Measurements from ENCODE around the gene USB1.

DNA sequence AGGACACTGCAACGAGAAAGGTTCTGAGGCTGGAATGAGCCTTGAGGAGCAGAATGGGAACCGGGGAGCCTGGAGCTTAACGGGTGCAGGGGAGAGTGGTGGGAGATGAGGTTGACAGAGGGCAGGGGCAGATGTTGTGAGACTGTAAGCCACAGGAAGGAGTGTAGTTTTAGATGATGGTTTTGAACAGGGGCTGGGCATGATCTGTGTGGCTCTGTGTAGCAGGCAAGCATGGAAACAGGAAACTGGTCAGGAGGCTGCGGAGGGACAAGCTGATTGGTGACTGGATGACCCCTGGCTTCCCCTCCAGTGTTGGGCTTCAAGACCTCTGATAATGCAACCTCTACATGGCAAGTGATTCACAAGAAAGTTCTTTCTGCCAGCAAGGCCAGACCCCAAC lies 28.9 kb upstream of the USB1 start:
- TF ChIP-seq, protein P1, sequence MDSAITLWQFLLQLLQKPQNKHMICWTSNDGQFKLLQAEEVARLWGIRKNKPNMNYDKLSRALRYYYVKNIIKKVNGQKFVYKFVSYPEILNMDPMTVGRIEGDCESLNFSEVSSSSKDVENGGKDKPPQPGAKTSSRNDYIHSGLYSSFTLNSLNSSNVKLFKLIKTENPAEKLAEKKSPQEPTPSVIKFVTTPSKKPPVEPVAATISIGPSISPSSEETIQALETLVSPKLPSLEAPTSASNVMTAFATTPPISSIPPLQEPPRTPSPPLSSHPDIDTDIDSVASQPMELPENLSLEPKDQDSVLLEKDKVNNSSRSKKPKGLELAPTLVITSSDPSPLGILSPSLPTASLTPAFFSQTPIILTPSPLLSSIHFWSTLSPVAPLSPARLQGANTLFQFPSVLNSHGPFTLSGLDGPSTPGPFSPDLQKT (IDR thresholded peaks at IDR 0.05; ENCODE audit: borderline replicate concordance, low read depth, low read length), result no peak
- TF ChIP-seq, protein P2, sequence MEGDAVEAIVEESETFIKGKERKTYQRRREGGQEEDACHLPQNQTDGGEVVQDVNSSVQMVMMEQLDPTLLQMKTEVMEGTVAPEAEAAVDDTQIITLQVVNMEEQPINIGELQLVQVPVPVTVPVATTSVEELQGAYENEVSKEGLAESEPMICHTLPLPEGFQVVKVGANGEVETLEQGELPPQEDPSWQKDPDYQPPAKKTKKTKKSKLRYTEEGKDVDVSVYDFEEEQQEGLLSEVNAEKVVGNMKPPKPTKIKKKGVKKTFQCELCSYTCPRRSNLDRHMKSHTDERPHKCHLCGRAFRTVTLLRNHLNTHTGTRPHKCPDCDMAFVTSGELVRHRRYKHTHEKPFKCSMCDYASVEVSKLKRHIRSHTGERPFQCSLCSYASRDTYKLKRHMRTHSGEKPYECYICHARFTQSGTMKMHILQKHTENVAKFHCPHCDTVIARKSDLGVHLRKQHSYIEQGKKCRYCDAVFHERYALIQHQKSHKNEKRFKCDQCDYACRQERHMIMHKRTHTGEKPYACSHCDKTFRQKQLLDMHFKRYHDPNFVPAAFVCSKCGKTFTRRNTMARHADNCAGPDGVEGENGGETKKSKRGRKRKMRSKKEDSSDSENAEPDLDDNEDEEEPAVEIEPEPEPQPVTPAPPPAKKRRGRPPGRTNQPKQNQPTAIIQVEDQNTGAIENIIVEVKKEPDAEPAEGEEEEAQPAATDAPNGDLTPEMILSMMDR (tag by site-specific recombination; IDR thresholded peaks at IDR 0.05), result no peak

Measured in HEK293 (cell line).